Esophagus muscularis mucosa (tissue), 3 donors: ENCODE data around the gene FRAS1.

Source experiments
- CTCF ChIP-seq, 3 experiments: fragments of 200-600 bp in 2 of 3; fragments of 450-650 bp in 1 of 3; sonication (generic) in 2 of 3; IDR thresholded peaks; one replicate each; pipeline ENCODE4 v1.5.1; 2017 to 2019; ENCODE audit warnings: antibody characterized with exemption in 3 of 3, mild to moderate bottlenecking in 2 of 3, moderate library complexity in 1 of 3
- POLR2AphosphoS5 ChIP-seq, 2 donors: sonication (generic); formaldehyde crosslinking; IDR thresholded peaks; one replicate each; pipeline ENCODE4 v1.6.1; 2017; ENCODE audit warnings: antibody characterized with exemption in 2 of 2

DNA sequence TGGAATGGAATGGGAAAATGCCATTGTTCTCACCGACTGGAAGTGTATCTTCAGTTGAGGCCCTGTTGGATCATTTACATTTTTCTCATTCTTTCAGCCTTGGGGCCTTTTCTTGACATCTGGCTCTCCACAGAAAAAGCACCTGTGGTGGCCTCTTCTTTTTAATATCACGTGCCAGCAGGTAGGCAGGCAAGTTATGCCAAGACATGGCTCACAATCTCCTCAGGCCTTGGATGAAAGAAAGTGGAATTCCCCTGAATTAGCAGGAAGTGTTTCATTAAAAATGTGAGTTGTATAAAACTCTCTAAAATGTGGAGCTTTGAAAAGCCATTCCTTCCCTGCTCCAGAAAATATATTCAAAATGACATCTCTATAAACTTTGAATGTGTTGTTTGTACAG lies 122.1 kb downstream of the FRAS1 start:
- no peak for TF ChIP-seq POLR2AphosphoS5 (IDR thresholded peaks at IDR 0.05)
- TF ChIP-seq CTCF (IDR thresholded peaks at IDR 0.05) = no peak
